Esophagus muscularis mucosa (tissue), 4 donors: ENCODE data around the gene USP19. TPM values are rescaled to one million over a fixed set of nuclear protein-coding genes. Genes with fewer than 3 reads are reported as not detected.

Source experiments
- DNase-seq: peaks from one replicate; pipeline ENCODE4 v3.0.0-alpha.2; 2017; ENCODE audit errors: extremely low spot score
- H3K27ac ChIP-seq, 4 donors: fragments of 200-600 bp; sonication (generic); replicated peaks in 1 of 4; 1 replicate in 3 of 4; 2 replicates in 1 of 4; pipeline ENCODE4 v1.5.1; 2016 to 2019; ENCODE audit warnings: mild to moderate bottlenecking in 1 of 4
- H3K27me3 ChIP-seq, 4 donors: fragments of 200-600 bp; sonication (generic); one replicate each; pipeline versions ENCODE4 v1.5.1 to v1.6.0; 2016 to 2019
- H3K36me3 ChIP-seq, 4 donors: fragments of 200-600 bp; sonication (generic); one replicate each; pipeline ENCODE4 v1.5.1; 2016 to 2019
- H3K4me1 ChIP-seq, 4 donors: fragments of 200-600 bp; sonication (generic); one replicate each; pipeline ENCODE4 v1.5.1; 2016 to 2019
- H3K4me3 ChIP-seq, 4 donors: fragments of 200-600 bp; sonication (generic); 1 replicate in 2 of 4; 2 replicates in 2 of 4; pipeline ENCODE4 v1.5.1; 2016 to 2019; ENCODE audit warnings: mild to moderate bottlenecking in 4 of 4, moderate library complexity in 1 of 4
- H3K9me3 ChIP-seq, 4 donors: fragments of 200-600 bp; sonication (generic); 1 replicate in 3 of 4; 2 replicates in 1 of 4; pipeline ENCODE4 v1.5.1; 2016 to 2019
- CTCF ChIP-seq, 3 experiments: fragments of 200-600 bp in 2 of 3; fragments of 450-650 bp in 1 of 3; sonication (generic) in 2 of 3; IDR thresholded peaks; one replicate each; pipeline ENCODE4 v1.5.1; 2017 to 2019; ENCODE audit warnings: antibody characterized with exemption in 3 of 3, mild to moderate bottlenecking in 2 of 3, moderate library complexity in 1 of 3
- EP300 ChIP-seq: sonication (generic); formaldehyde crosslinking; IDR thresholded peaks from one replicate; pipeline ENCODE4 v1.6.1; 2017; ENCODE audit warnings: antibody characterized with exemption
- POLR2A ChIP-seq: fragments of 450-650 bp; IDR thresholded peaks from one replicate; pipeline ENCODE4 v1.6.1; 2017; ENCODE audit warnings: antibody characterized with exemption, moderate library complexity, mild to moderate bottlenecking, low read depth
- POLR2AphosphoS5 ChIP-seq, 2 donors: sonication (generic); formaldehyde crosslinking; IDR thresholded peaks; one replicate each; pipeline ENCODE4 v1.6.1; 2017; ENCODE audit warnings: antibody characterized with exemption in 2 of 2
- WGBS: methylation state at CpG from one replicate; pipeline ENCODE4 v1.1.5; 2018; 5-methylcytosine and 5-hydroxymethylcytosine counted together
- intact Hi-C: fragments of 100-400 bp; cut with DNase I; formaldehyde crosslinking; loops from one replicate; pipeline ENCODE4 v1.15.1; 2023
- total RNA-seq, 4 donors: library from RNA; depleted of rRNA; stranded (reverse); fragments of >200 nt; gene quantifications; one replicate each; pipeline versions ENCODE4 v1.1.0 to v1.2.1, GENCODE V29; 2016

The USP19 gene
- total RNA-seq, 4 donors from 2014 or later: 57.5 to 64.4 (median 59.9) TPM

- no peak for DNase-seq
- no peak for TF ChIP-seq CTCF (IDR thresholded peaks at IDR 0.05)
- no peak for TF ChIP-seq POLR2AphosphoS5 (IDR thresholded peaks at IDR 0.05)
- intact Hi-C loops: no loop called here
- 91% methylated on average over 7 of the region's 8 CpGs for WGBS
- peaks cover 18 to 35% (median 30%) of the 10 kb centered on the region in 4 donors for H3K4me1 ChIP-seq
- no peak overlapping the region for H3K27ac ChIP-seq
- H3K36me3 ChIP-seq: peaks cover 13 to 36% (median 30%) of the 10 kb centered on the region in 4 donors
- no peaks in the 10 kb centered on the region for H3K9me3 ChIP-seq
- no peak overlapping the region for H3K4me3 ChIP-seq
- no peaks in the 10 kb centered on the region for H3K27me3 ChIP-seq
Observed at GRCh38 chr3:49163609-49164008, 43.0 kb upstream of the USP19 start.

DNA sequence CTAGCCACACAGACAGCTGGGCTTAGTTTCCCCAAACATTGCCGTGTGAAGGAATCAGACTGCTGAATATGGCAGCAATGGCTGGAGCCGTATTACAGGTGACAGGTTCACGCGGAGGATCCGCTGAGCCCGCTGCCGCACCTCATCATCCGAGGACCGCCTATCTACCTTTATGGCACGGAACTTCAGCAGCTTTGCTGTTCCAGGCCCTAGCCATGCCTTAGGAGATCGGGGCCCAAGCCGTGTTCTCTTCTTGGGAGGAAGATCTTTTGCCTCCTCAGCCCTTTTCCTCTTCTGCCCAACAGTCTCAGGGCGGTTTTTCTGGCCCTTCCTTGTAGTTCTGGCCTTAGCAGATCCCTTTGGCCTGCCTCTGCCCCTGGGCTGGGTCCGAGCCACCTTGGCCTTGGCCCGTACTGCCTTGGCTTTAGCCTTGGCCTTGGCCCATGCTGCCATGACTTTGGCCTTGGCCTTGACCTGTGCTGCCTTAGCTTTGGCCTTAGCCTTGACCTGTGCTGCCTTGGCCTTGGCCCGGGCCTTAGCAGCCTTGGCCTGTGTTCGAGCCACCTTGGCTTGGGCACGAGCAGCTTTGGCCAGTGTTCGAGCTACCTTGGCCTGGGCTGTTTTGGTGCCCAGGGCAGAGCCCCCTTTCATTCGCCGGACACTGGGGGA, 42.3 kb upstream of the USP19 start:
- H3K4me1 ChIP-seq: peaks cover 18 to 38% (median 30%) of the 10 kb centered on the region in 4 donors
- 96% methylated on average over 10 of the region's 21 CpGs for WGBS
- H3K36me3 ChIP-seq: peaks cover 13 to 36% (median 30%) of the 10 kb centered on the region in 4 donors
- no peaks in the 10 kb centered on the region for H3K9me3 ChIP-seq
- DNase-seq: no peak
- H3K4me3 ChIP-seq: no peak overlapping the region
- H3K27ac ChIP-seq: no peak overlapping the region
- intact Hi-C loops: no loop called here
- TF ChIP-seq CTCF (IDR thresholded peaks at IDR 0.05) (no peak), POLR2AphosphoS5 (IDR thresholded peaks at IDR 0.05) (no peak), POLR2A (no peak), EP300 (no peak)
- no peaks in the 10 kb centered on the region for H3K27me3 ChIP-seq

DNA sequence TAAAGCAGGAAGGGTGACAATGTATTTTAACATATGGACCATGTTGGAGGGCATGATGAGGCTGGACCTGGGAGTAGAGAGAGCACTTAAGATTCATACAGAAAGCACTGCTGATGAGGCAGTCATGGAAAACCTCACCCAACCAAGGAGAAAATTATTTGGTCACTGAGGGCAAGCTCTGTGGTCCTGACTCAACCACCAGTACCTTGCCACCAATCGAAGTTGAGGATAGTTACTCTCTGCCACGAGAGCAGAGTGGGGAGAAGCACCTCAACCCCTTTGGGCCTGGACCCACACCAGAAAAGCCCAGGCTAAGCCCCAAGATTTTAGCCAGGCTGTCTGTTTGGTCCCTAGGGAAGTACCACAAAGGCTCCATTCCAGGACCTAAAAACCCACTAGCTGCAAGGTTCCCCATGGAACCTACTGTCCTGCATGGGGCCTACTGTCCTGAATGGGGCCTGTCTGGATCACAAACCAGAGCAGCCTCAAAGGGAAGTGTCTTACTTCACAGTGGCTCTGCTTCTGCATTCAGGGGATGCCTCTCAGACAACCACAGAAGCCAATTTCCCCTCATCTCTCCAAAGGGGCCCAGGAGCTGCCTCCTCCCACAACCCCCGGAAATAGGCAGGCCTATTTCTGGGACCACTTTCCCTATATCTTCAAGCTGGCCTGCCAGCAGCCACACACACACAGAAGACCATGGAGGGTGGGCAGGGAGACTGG, 41.3 kb upstream of the USP19 start:
- Histone ChIP-seq H3K4me1 (peaks cover 18 to 37% (median 29%) of the 10 kb centered on the region in 4 donors), H3K9me3 (no peaks in the 10 kb centered on the region), H3K36me3 (peaks cover 13 to 36% (median 30%) of the 10 kb centered on the region in 4 donors), H3K27ac (no peak overlapping the region), H3K27me3 (no peaks in the 10 kb centered on the region), H3K4me3 (no peak overlapping the region)
- 67% methylated on average over 3 of the region's 3 CpGs for WGBS
- DNase-seq: no peak
- intact Hi-C loops: no loop called here
- no peak for TF ChIP-seq POLR2A
- TF ChIP-seq CTCF (IDR thresholded peaks at IDR 0.05): no peak
- TF ChIP-seq EP300: no peak
- no peak for TF ChIP-seq POLR2AphosphoS5 (IDR thresholded peaks at IDR 0.05)

GRCh38 chr3:49161197-49161596, 40.6 kb upstream of the USP19 start:
- no peak for TF ChIP-seq CTCF (IDR thresholded peaks at IDR 0.05)
- 67% methylated on average over 1 of the region's 2 CpGs for WGBS
- Histone ChIP-seq H3K27ac (no peak overlapping the region), H3K27me3 (no peaks in the 10 kb centered on the region), H3K9me3 (no peaks in the 10 kb centered on the region), H3K4me1 (peaks cover 11 to 29% (median 22%) of the 10 kb centered on the region in 4 donors), H3K36me3 (peaks cover 13 to 36% (median 30%) of the 10 kb centered on the region in 4 donors), H3K4me3 (no peak overlapping the region)
- intact Hi-C loops: no loop called here
- no peak for DNase-seq
